KOPT-K1 (cell line): ENCODE data around the gene ARID5B.

Experiments
- H3K27ac ChIP-seq: fragments of 200-600 bp; sonication (generic); 2 replicates; pipeline ENCODE4 v1.5.1; 2016; ENCODE audit warnings: antibody characterized with exemption, mild to moderate bottlenecking, low read depth, low read length; ENCODE audit not compliant: poor library complexity, severe bottlenecking
- H3K36me3 ChIP-seq: fragments of 200-600 bp; sonication (generic); 2 replicates; pipeline ENCODE4 v1.5.1; 2017; ENCODE audit warnings: antibody characterized with exemption, mild to moderate bottlenecking, low read length, moderate library complexity; ENCODE audit not compliant: insufficient read depth
- H3K9me3 ChIP-seq: fragments of 200-600 bp; sonication (generic); 2 replicates; pipeline ENCODE4 v1.5.1; 2017; ENCODE audit warnings: antibody characterized with exemption, low read length, mild to moderate bottlenecking; ENCODE audit not compliant: insufficient read depth, poor library complexity, severe bottlenecking

ARID5B gene

DNA sequence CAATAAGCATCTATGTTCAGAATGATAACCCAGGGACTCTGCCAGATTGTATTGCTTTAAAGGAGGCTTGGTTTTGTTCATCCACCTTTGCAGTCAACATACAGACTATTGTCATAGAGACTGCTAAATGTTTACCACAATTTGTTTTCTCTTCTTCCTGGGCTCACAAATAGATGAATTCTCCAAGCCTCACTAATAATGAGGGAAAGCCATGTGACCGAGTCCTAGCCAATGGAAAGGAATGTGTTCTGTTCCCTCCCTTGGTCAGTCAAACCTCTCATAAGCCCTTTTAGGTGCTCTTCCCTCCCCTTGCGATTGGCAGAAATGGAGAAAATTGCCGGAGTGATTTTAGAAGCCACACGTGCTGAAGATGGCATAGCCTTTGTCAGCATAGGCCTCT lies 230.2 kb downstream of the ARID5B start:
- Histone ChIP-seq H3K27ac (no peak overlapping the region), H3K9me3 (peaks cover 14% of the 10 kb centered on the region), H3K36me3 (no peaks in the 10 kb centered on the region)

DNA sequence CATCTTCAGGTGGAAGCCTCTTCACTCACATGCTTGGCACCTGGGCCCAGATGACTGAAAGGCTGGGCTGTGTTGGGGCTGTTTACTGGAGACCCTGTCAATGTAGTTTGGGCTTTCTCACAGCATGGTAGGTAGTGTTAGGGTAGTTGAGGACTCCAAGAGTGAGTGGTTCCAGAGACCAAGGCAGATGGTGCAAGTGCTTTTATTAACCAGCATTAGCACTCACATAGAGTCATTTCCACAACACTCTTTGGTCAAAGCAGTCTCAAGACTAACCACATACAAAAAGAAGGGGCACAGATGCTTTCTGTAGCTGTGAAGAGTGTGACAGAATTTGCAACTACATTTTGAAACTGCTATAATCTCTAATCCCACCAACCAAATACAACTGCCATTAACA lies 232.1 kb downstream of the ARID5B start:
- Histone ChIP-seq H3K27ac (peak overlapping the region; percentile 2), H3K9me3 (peaks cover 23% of the 10 kb centered on the region), H3K36me3 (no peaks in the 10 kb centered on the region)

DNA sequence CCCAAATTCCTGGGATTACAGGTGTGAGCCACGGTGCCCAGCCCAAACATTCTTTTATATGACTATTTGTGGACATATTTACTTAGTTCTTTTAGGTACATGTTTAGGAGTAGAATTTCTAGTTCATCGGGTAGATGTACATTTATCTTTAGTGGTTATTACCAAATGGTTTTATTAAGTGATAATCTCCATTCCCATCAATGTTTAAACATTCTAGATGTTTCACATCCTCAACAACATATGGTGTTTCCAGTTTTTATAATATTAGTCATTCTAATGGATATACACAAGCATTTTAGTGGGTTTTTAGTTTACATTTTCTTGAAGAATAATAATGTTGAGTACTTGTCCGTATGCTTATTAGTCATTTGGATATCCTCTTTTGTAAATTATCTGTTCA lies 235.4 kb downstream of the ARID5B start:
- no peaks in the 10 kb centered on the region for H3K36me3 ChIP-seq
- peaks cover 11% of the 10 kb centered on the region for H3K9me3 ChIP-seq
- H3K27ac ChIP-seq: no peak overlapping the region
